OCI-M2 (cell line): Measurements from ENCODE around the gene THSD4.
"Not testable (repeated sequence)": the region's sequence is repeated elsewhere in the genome, so short reads cannot be mapped to it uniquely, and the experiment has no call there.

ENCODE experiments used
- DNase-seq: peaks from one replicate; lab custom pipeline; 2025; ENCODE audit not compliant: unreplicated experiment; lab: John Stamatoyannopoulos, UW

THSD4 gene

GRCh38 chr15:71145648-71146047, 30.4 kb downstream of the THSD4 start:
- no peak for DNase-seq

- DNase-seq, result no peak
Measured at GRCh38 chr15:71146580-71146982, 31.3 kb downstream of the THSD4 start.

- no peak for DNase-seq
Measured at GRCh38 chr15:71148048-71148447, 32.8 kb downstream of the THSD4 start.

GRCh38 chr15:71149646-71150557, 34.6 kb downstream of the THSD4 start:
- no peak for DNase-seq

- no peak for DNase-seq
Measured at GRCh38 chr15:71151081-71151480, 35.8 kb downstream of the THSD4 start.

GRCh38 chr15:71152542-71152941, 37.3 kb downstream of the THSD4 start:
- no peak for DNase-seq

- DNase-seq, result no peak
Measured at GRCh38 chr15:71153823-71154524, 38.7 kb downstream of the THSD4 start.

- DNase-seq, result no peak
Measured at GRCh38 chr15:71154607-71155200, 39.4 kb downstream of the THSD4 start.

GRCh38 chr15:71155534-71155933, 40.3 kb downstream of the THSD4 start:
- DNase-seq, result no peak

- DNase-seq, result no peak
Measured at GRCh38 chr15:71160976-71161375, 45.7 kb downstream of the THSD4 start.

- no peak for DNase-seq
Measured at GRCh38 chr15:71162309-71162708, 47.0 kb downstream of the THSD4 start.

- not testable (repeated sequence) for DNase-seq
Measured at GRCh38 chr15:71164606-71165005, 49.3 kb downstream of the THSD4 start.

GRCh38 chr15:71167445-71168165, 52.3 kb downstream of the THSD4 start:
- no peak for DNase-seq

GRCh38 chr15:71168166-71168834, 53.0 kb downstream of the THSD4 start:
- DNase-seq, result no peak

- no peak for DNase-seq
Measured at GRCh38 chr15:71170163-71170562, 54.9 kb downstream of the THSD4 start.

- no peak for DNase-seq
Measured at GRCh38 chr15:71171195-71171594, 55.9 kb downstream of the THSD4 start.

GRCh38 chr15:71174360-71174759, 59.1 kb downstream of the THSD4 start:
- DNase-seq, result not testable (repeated sequence)

- no peak for DNase-seq
Measured at GRCh38 chr15:71180986-71181853, 65.9 kb downstream of the THSD4 start.

- DNase-seq, result no peak
Measured at GRCh38 chr15:71182522-71182921, 67.3 kb downstream of the THSD4 start.

- no peak for DNase-seq
Measured at GRCh38 chr15:71183063-71183462, 67.8 kb downstream of the THSD4 start.
